ENCODE measurements around the gene UNC13C. TPM values are rescaled to one million over a fixed set of nuclear protein-coding genes. Genes with fewer than 3 reads are reported as not detected.

UNC13C gene
- total and polyA plus RNA-seq, 5 experiments from 2014 or later: not detected

DNA sequence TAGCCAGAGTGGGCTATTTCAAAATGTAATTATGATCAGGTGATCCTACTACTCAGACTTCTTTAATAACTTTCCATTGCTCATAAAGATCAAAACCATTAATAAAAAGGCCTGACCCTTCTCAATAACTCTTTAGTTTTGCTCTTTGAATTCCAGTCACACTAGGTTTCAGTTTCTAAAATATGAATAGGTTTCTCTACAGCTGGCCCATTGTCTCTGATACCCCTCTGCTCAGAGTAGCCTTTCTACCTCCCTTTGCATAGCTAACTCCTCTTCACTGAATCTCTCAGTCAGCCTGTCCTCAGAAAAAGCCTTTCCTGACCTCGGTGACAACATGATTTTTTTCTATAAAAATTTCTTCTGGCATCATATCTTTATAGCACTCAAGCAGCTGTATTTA, 209.1 kb downstream of the UNC13C start:
- Mint-ChIP-seq H3K4me1 (no peaks in the 10 kb centered on the region), H3K4me3 (no peak overlapping the region), H3K36me3 (no peaks in the 10 kb centered on the region), H3K27me3 (peaks cover 0 to 5% (median 0%) of the 10 kb centered on the region in 5 donors), H3K9me3 (peaks cover 0 to 10% (median 5%) of the 10 kb centered on the region in 9 donors), H3K27ac (no peak overlapping the region)
- POLR2A ChIA-PET: no interaction called here
- no peak for DNase-seq
- no peak for ATAC-seq

DNA sequence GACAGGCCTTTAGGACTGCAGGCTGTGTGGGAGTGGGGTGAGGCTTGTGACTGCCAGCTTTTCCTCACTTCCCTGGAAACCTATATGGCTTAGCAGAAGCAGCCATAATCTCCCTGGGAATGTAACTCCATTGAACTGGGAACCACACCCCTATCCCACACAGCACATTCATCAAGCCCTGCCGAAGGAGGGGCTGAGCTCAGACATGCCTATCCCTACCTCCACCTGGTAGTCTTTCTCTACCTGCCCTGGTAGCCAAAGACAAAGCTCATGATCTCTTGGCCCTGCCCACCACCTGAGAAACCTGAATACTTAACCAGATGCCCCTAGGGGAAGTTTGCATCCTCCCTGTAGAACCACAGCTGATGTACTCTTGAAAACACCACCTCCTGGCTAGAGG, 219.8 kb downstream of the UNC13C start:
- Mint-ChIP-seq H3K27me3 (peaks cover 2 to 9% (median 3%) of the 10 kb centered on the region in 5 donors), H3K4me3 (no peak overlapping the region), H3K27ac (no peak overlapping the region), H3K4me1 (no peaks in the 10 kb centered on the region), H3K9me3 (peaks cover 0 to 44% (median 11%) of the 10 kb centered on the region in 9 donors), H3K36me3 (no peaks in the 10 kb centered on the region)
- POLR2A ChIA-PET: no interaction called here
- ATAC-seq (no peak), DNase-seq (no peak)

DNA sequence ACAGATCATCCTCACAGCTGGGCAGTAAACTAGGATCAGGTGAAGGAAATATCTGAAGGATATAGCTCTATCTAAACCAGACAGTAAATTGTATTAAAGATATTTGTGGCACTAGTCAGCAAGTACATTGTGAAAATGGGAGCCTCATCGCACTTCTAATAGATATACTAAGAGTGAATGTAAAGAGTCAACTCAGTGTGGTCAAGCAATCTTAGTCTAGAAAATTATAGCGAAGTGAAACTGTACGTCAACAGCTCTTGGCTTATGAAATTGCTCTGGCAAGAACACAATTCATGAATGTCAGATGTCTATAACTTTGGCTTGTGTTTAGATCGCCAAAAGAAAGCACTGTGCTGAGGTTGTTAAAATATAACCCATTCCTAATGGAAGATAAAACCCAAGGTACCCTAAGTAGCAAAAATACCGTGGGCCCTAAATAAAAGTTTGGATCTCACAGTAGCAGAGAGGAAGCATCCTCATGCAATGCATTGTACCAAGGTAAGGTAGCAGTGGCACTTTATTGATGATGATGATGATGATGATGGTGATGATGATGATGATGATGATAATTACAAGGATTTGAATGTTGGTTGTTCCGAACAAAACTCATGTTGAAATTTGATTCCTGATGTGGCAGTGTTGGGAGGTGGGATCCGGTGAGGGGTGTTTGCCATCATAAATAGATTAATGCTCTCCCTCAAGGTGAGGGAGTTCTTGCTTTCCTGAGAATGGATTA, 228.5 kb downstream of the UNC13C start:
- peaks cover 0 to 8% (median 0%) of the 10 kb centered on the region in 5 donors for H3K27me3 Mint-ChIP-seq
- peaks cover 0 to 5% (median 0%) of the 10 kb centered on the region in 9 donors for H3K9me3 Mint-ChIP-seq
- no peaks in the 10 kb centered on the region for H3K4me1 Mint-ChIP-seq
- no peak for DNase-seq
- ATAC-seq: no peak
- no peak overlapping the region for H3K4me3 Mint-ChIP-seq
- no peaks in the 10 kb centered on the region for H3K36me3 Mint-ChIP-seq
- POLR2A ChIA-PET: no interaction called here
- H3K27ac Mint-ChIP-seq: no peak overlapping the region

DNA sequence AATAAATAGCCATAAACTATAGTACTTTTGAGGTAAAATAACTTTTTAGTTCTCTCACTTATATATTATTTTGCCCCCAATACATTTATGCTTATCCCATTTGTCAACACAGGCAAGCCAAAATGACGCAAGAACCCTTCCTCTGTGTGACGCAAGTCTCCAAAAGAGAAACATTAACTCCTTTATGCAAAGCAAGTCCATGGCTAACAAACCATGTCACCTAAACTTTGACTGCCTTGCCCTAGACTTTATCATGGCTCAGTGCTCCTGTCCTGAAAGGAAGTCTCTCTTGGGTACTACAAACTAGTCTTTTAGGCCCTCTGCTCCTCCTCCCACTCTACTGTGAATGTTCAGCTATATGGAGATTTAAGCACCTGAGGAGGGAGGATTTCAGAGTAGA, 230.5 kb downstream of the UNC13C start:
- Mint-ChIP-seq H3K9me3 (no peaks in the 10 kb centered on the region), H3K27ac (no peak overlapping the region), H3K4me1 (no peaks in the 10 kb centered on the region), H3K27me3 (peaks cover 0 to 17% (median 1%) of the 10 kb centered on the region in 5 donors), H3K36me3 (no peaks in the 10 kb centered on the region), H3K4me3 (no peak overlapping the region)
- no peak for ATAC-seq
- no peak for DNase-seq
- POLR2A ChIA-PET: no interaction called here

DNA sequence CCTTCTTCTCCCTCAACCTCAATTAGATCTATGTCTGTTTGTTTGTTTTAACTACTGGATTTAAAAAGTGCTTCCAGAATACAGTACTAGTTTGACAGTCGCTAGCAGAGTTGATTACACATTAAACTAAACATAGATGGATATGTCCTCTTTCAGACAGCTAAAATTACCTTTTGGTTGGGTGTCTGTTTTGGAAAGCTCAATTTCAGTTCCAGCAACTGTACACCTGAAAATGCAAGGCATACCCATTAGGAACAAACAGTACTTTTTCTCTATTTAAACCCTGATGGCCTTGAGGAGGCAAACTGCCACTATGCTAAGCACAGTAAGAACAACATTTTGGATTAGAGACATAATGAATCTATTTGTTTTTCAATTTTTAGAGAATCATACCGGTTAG, 234.4 kb downstream of the UNC13C start:
- no peak for DNase-seq
- Mint-ChIP-seq H3K36me3 (no peaks in the 10 kb centered on the region), H3K27me3 (peaks cover 0 to 19% (median 3%) of the 10 kb centered on the region in 5 donors), H3K4me1 (no peaks in the 10 kb centered on the region), H3K9me3 (peaks cover 0 to 4% (median 0%) of the 10 kb centered on the region in 9 donors), H3K27ac (no peak overlapping the region), H3K4me3 (no peak overlapping the region)
- POLR2A ChIA-PET: no interaction called here
- ATAC-seq: no peak

DNA sequence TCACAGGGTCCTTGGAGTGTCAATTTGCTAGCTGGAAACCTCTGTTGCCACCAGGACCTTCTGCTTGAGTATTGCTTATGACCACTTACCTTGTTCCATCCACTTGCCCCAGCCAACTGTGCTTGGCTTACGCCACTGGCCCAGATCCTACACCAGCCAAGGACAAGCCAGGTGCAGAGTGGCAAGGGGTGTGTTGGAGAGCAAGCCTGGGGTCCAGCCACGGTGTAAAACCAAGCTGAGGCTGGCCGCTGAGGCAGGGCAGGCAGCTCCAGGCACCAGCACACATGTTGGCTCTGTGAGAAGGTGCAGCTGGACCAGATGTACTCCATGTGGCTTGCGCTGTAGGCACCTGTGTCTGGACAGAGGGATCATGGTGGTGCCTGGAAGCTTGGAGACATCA, 248.2 kb downstream of the UNC13C start:
- Mint-ChIP-seq H3K9me3 (peaks cover 2 to 14% (median 7%) of the 10 kb centered on the region in 9 donors), H3K4me3 (no peak overlapping the region), H3K4me1 (no peaks in the 10 kb centered on the region), H3K27me3 (peaks cover 0 to 22% (median 0%) of the 10 kb centered on the region in 5 donors), H3K36me3 (peaks cover 0 to 2% (median 0%) of the 10 kb centered on the region in 3 donors), H3K27ac (no peak overlapping the region)
- POLR2A ChIA-PET: no interaction called here
- DNase-seq (no peak), ATAC-seq (no peak)

DNA sequence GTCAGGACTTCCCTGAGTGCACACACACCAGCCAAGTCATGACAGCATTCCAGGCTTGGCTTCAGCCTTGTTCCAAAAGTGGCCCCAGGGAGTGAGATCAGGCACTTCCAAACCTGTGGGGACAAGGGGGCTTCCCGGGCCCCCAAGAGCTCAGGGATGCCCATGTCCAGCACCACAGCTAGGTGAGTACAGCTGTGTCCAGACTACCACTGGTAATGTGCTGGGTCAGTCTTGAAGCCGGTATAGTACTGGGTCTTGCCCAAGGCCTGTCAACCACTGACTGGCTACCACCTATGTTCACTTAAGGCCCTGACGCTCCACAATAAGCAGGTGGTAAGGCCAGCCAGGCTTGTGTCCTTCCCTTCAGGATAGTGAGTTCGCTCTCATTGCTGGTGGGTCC, 249.3 kb downstream of the UNC13C start:
- POLR2A ChIA-PET: no interaction called here
- DNase-seq: no peak
- Mint-ChIP-seq H3K36me3 (peaks cover 0 to 2% (median 0%) of the 10 kb centered on the region in 3 donors), H3K27ac (no peak overlapping the region), H3K9me3 (peaks cover 0 to 14% (median 6%) of the 10 kb centered on the region in 9 donors), H3K4me1 (no peaks in the 10 kb centered on the region), H3K4me3 (no peak overlapping the region), H3K27me3 (peaks cover 0 to 22% (median 0%) of the 10 kb centered on the region in 5 donors)
- no peak for ATAC-seq

DNA sequence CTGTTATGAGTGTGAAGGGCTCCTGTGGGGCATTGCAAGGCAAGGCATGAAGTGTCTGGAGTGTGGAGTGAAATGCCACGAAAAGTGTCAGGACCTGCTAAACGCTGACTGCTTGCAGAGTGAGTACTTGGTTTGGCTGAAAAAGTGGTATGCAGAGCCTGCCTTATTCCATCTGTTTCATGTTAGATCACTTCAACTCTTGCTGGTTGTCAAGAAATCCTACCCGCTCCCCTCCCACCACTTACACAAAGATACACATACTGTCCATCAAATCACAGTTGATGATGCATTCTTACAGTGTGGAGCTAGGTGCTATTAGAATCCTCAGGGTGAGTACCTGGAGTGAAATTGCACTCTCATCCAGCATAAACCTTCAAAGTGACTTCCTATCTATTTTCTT, 272.1 kb downstream of the UNC13C start:
- no peak for DNase-seq
- H3K27me3 Mint-ChIP-seq: peaks cover 0 to 9% (median 2%) of the 10 kb centered on the region in 5 donors
- peaks cover 0 to 3% (median 0%) of the 10 kb centered on the region in 9 donors for H3K9me3 Mint-ChIP-seq
- no peaks in the 10 kb centered on the region for H3K4me1 Mint-ChIP-seq
- POLR2A ChIA-PET: no interaction called here
- no peak for ATAC-seq
- H3K4me3 Mint-ChIP-seq: no peak overlapping the region
- H3K36me3 Mint-ChIP-seq: no peaks in the 10 kb centered on the region
- no peak overlapping the region for H3K27ac Mint-ChIP-seq

DNA sequence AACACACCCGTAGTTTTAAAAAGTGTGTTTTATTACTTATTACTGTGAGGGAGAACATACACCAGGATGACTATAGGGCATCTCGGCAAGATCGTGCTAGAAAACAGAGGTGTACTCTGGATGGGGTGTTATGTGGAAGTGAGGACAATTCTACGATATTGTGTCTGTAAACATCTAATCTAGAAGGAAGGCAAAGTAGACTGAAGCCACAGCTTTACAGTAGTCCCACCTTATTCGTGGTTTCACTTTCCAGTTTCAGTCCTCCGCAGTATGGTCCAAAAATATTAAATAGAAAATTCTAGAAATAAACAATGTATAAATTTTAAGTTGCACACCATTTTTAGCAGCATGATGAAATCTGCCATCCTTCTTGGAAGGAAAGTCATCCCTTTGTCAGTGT, 277.9 kb downstream of the UNC13C start:
- no peak overlapping the region for H3K27ac Mint-ChIP-seq
- H3K27me3 Mint-ChIP-seq: peaks cover 0 to 12% (median 0%) of the 10 kb centered on the region in 5 donors
- DNase-seq (no peak), ATAC-seq (no peak)
- H3K36me3 Mint-ChIP-seq: no peaks in the 10 kb centered on the region
- POLR2A ChIA-PET: no interaction called here
- no peak overlapping the region for H3K4me3 Mint-ChIP-seq
- H3K4me1 Mint-ChIP-seq: no peaks in the 10 kb centered on the region
- H3K9me3 Mint-ChIP-seq: no peaks in the 10 kb centered on the region

DNA sequence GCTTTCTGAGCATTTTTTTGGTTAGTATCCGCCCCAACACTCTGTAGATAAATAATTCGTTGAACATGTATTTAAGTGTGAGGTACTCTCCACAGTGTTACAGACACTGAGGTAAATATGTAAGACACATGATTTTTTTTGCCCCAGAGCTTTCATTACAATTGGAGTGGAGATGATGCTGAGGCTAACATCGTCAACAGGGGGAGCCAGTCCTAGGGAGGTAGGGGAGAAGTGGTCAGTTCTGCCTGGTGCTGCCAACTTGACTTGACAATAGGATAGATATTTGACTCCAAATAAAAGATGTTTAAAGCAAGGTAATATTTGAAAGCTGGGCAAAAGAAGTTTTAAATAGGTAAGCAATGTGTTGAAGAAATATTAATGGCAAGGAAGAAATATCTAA, 295.7 kb downstream of the UNC13C start:
- Mint-ChIP-seq H3K4me3 (no peak overlapping the region), H3K36me3 (no peaks in the 10 kb centered on the region), H3K9me3 (peaks cover 0 to 2% (median 0%) of the 10 kb centered on the region in 9 donors), H3K27ac (no peak overlapping the region), H3K27me3 (peaks cover 0 to 5% (median 2%) of the 10 kb centered on the region in 5 donors), H3K4me1 (no peaks in the 10 kb centered on the region)
- DNase-seq (no peak), ATAC-seq (no peak)
- POLR2A ChIA-PET: no interaction called here

DNA sequence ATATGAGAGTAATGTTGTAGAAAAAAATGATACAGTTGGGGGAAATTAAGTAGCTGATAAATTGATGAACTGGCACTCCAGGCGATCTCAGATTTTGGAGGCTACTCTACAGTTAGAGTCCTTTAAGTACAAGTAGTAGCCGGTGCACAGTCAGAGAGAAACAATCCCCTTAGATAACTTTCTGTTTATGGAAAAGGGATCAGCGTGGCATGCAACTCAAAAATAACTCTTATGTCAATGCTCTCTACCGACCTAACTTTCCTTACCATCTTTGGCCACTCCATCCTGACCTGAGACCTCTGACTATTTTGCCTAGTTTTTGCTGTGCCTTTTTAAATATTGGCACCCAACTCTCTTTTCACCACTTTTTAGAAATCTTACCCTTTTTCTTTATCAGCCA, 299.6 kb downstream of the UNC13C start:
- POLR2A ChIA-PET: no interaction called here
- H3K27me3 Mint-ChIP-seq: peaks cover 0 to 9% (median 2%) of the 10 kb centered on the region in 5 donors
- ATAC-seq (no peak), DNase-seq (no peak)
- H3K4me3 Mint-ChIP-seq: no peak overlapping the region
- H3K27ac Mint-ChIP-seq: no peak overlapping the region
- peaks cover 0 to 2% (median 0%) of the 10 kb centered on the region in 9 donors for H3K9me3 Mint-ChIP-seq
- no peaks in the 10 kb centered on the region for H3K4me1 Mint-ChIP-seq
- no peaks in the 10 kb centered on the region for H3K36me3 Mint-ChIP-seq

DNA sequence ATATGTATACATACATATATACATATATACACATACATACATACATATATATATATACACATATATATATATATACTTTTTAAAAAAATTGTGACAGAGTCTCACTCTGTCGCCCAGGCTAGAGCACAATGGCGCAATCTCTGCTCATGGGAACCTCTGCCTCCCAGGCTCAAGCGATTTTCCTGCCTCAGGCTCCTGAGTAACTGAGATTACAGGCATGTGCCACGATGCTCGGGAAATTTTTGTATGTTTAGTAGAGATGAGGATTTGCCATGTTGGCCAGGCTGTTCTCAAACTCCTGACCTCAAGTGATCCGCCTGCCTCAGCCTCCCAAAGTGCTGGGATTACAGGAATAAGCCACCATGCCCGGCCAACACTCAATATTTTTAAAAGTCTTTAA, 302.5 kb downstream of the UNC13C start:
- Mint-ChIP-seq H3K27me3 (peaks cover 0 to 4% (median 2%) of the 10 kb centered on the region in 5 donors), H3K27ac (no peak overlapping the region), H3K36me3 (no peaks in the 10 kb centered on the region), H3K4me3 (no peak overlapping the region), H3K4me1 (no peaks in the 10 kb centered on the region), H3K9me3 (peaks cover 0 to 1% (median 0%) of the 10 kb centered on the region in 9 donors)
- no peak for DNase-seq
- ATAC-seq: no peak
- POLR2A ChIA-PET: no interaction called here

DNA sequence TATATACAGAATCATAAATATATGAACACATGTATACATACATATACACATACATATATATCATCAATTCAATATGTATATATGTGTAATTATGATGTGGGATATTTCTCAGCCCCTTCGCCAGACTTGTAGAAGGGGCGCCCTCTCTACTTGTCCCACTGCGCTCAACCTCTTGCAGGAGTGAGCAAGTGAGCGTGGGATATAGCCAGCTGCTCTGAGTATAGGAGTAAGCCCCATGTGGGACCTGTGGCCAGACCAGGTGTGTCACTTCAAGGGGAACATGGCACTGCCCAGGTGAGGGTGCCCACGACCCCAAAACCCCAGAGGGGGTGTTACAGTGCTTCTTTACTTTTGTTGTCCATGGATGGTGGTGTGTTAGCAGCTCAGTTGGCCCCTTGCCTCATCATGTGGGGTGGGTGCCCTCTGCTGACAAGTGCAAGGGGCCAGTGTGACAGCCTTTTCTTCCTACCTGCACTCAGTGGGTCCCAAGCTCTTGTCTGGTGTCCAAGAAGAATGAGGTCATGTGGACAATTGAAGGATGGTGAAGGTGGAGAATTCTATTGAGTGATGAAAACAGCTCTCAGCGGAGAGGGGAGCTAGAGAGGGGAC, 304.1 kb downstream of the UNC13C start:
- POLR2A ChIA-PET: no interaction called here
- no peak overlapping the region for H3K27ac Mint-ChIP-seq
- ATAC-seq (no peak), DNase-seq (no peak)
- H3K27me3 Mint-ChIP-seq: peaks cover 0 to 8% (median 2%) of the 10 kb centered on the region in 5 donors
- no peak overlapping the region for H3K4me3 Mint-ChIP-seq
- H3K36me3 Mint-ChIP-seq: no peaks in the 10 kb centered on the region
- peaks cover 0 to 1% (median 0%) of the 10 kb centered on the region in 9 donors for H3K9me3 Mint-ChIP-seq
- no peaks in the 10 kb centered on the region for H3K4me1 Mint-ChIP-seq
